ENCODE results near the gene MLXIP. TPM values are rescaled to one million over a fixed set of nuclear protein-coding genes. Genes with fewer than 3 reads are reported as not detected.
"Not testable (repeated sequence)": the region's sequence is repeated elsewhere in the genome, so short reads cannot be mapped to it uniquely, and the experiment has no call there.

Gene MLXIP
- total RNA-seq, 1 donor from 2014 or later: 18.4 TPM

DNA sequence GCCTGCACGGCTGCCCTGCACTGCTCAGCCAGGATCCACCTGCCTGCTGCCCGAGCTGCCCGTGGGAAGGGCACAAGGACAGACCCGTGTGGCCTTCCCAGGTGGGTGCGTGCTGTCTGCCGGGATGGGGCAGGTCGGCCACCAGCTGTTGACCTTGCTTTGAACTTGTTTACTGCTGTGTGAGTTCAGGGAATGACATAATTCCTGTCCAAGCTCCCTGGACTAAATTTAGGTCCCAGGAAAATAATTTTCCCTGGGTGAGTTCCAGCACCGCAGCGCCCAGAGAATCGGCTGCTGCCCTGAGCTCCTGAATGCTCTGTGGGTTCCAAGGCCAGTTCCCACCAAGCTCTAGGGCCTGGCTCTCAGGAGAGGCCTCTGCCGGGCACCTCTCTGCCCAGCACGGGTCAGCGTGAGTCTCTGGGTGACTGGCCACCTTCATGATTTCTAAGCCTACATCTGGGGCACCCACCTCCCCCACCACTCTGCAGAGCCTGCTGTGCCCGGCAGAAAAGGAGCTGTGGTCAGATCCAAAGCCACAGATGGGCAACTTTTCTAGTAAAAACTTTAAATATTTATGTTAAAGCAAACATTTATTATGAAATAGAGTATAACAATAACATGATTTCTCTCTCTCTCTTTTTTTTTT lies 27.2 kb upstream of the MLXIP start:
- peak; percentile 64 to 70 for DNase-seq (ENCODE audit: low read depth in 2 of 2)

DNA sequence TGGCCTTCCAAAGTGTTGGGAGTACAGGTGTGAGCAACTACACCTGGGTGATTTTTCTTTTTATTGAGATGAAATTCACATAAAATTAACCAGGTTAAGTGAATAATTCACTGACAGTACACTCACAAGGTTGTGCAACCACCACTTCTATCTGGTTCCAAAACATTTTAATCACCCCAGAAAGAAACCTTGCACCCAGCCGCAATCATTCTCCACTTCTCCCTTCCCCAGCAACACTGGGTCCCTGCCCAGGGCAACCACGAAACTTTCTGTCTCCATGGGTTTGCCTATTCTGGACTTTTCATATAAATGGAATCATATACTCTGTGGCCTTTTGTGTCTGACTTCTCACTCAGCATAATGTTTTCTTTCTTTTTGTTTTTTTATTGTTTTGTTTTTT lies 26.3 kb upstream of the MLXIP start:
- no peak for DNase-seq (ENCODE audit: low read depth in 2 of 2)

DNA sequence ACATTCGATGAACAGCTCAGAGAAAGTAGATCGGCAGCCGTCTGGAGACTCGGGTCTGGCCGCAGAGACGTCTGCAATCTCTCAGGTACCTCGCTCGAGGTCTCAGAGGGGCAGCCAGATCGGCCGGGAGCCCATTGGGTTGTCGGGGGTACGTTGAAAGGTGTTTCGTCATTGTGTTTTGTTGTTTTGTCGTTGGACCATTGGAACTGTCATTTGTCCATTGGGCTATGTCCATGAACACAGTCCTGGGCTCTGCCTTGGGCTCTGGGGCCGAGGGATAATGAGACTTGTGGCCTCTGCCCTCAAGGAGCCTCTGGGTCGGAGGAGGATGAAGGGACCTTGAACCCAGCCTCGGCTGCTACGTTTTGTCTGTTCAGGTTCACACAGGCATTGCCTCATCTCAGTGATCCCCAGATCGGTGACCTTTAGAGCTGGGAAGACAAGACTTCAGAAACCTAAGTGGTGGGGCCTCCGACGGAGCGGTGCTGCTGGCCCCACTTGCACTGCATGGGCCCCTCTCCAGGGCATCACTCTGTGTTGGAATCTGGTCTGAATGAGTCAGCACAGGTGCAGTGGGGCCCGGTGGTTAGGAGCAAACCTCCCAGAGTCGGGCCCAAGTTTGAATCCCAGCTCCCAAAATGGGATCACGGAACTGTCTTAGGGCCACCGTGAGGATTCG lies 23.6 kb upstream of the MLXIP start:
- DNase-seq (ENCODE audit: low read depth in 2 of 2): no peak

DNA sequence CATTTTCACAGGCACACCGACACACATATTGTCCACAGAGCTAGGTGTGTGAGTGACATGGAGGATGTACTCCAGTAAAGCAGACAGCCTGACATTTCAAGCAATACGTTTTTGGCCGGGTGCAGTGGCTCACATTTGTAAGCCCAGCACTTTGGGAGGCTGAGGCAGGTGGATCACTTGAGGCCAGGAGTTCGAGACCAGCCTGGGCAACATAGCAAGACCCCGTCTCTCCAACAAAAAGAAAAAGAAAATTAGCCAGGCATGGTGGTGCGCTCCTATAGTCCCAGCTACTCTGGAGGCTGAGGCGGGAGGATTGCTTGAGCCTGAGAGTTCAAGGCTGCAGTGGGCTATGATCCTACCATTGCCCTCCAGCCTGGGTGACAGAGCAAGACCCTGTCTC lies 22.1 kb upstream of the MLXIP start:
- not testable (repeated sequence) for DNase-seq (ENCODE audit: low read depth in 2 of 2)

DNA sequence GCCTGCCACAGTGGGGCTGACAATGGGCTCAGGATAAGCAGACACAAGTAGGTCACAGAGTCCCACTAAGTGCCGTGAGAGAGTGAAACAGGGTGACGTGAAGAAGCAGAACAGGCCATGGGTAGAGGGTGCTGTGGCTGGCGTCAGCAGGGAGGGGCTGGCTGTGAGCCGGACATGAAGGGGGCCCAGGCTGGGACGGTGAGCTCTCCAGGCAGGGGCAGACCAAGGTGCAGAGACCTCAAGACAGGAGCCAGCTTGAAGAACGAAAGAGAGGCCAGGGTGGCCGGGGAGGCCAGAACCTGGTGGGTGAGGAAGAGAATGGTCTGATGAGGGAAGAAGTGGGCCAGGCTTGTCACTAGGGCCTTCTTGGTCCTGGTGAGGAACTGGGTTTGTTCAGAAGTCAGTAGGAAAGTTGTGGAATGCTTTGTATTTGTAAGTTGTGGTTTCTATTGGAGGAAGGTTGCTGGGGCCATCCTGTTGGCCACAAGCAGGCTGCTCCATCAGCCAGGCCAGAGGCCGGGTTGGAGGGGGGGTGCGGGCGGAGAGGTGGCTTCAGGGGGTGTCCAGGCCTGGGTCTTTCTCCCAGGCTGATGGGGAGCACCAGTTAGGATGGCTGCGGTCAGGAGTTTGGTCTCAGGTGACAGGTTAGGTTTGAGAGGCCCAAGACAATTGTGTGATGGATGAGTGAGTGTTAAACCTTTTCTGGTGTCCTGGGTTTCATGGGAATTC lies 21.4 kb upstream of the MLXIP start:
- DNase-seq (ENCODE audit: low read depth in 2 of 2): no peak

DNA sequence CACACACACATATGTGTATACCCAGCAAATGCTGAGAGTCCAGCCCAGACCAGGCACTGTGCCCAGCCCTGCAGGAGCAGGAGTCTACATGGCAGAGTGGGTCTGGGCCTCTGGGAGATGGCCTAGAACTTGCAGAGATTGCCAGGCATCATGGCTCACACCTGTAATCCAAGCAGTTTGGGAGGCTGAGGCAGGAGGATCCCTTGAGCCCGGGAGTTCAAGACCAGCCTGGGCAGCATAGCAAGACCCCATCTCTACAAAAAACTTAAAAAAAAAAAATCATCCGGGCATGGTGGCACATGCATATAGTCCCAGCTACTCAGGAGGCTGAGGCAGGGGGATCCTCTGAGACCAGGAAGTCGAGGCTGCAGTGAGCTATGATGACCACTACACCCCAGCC lies 20.8 kb upstream of the MLXIP start:
- no peak for DNase-seq (ENCODE audit: low read depth in 2 of 2)

DNA sequence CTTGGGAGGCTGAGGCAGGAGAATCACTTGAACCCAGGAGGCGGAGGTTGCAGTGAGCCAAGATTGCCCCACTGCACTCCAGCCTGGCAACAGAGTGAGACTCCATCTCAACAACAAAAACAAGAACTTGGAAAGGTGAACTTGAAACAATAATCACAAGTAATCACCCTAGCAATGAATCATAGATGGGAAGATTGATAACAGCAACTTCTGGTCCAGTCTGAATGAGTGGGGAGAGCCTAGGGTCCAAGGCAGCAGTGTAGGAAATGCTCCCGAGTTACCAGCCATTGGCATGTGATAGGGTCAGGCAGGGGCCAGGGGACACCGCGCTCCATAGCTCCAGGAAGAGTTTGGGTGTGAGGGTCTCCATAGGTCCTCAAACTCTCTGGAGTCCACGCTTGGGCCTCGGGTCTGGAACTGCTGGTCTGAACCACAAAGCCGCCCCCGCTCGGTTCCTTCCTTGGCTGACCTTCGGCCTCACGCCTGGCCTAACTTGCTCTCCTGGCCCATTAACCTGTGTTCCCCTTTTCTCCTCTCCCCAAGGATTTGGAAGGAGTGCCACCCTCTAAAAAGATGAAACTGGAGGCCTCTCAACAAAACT lies 19.9 kb upstream of the MLXIP start:
- DNase-seq (ENCODE audit: low read depth in 2 of 2): no peak

DNA sequence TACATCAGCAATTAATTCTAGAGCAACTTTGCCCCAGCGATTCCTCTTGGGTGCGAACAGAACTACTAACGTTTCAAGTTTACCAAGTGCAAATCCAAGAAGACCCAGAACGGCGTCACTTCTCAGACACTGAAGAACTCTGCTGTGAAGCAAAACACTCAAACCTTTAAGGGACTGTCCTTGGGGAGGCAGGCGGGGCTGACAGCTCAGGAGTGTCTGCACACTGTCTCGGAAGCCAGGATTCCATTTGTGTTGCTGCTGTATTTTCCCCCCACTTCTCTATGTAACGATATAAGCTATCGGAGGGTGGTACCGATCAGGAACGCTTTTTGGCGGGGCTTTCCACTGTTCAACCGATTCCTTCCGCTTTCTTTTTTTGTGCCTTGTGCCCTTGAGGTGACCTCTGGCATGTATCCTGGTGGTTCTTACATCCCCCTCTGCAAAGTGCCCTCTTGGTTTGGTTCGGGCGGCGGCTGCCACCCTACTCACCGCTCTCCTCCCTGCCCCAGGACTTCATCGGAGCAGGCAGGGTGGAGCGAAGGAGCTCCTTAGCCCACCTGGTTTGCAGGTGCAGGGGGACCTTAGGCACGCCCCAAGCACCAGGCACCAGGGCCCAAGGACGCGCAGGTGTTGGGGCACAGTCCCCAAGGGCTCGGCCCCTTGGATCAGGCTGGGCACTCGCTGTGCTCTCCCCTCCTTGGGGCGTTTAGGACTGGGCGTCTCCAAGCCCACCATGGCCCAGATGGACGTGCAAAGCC lies 19.2 kb upstream of the MLXIP start:
- no peak for DNase-seq (ENCODE audit: low read depth in 2 of 2)

DNA sequence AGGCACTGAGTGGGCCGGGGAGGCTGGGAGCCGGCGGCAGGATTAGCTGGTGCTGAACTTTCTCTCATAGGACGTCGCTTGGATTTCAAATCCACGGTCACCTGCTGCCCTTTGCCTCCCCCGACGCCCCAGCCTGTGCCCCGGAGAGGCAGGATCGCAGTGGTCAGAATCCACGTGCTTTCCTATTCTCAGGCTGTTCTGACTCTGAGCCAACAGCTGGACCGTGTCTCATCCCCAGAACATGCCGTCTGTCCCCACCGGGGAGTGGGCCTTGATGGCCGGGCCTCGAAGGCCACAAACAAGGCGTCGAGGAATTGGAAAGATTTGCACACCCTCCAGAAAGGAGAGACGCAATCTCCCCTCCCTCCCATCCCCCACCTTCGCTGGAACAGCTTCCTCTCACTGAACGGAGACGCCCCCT lies 18.5 kb upstream of the MLXIP start:
- DNase-seq (ENCODE audit: low read depth in 2 of 2): peak in 1 of 2 donors; percentile 27

DNA sequence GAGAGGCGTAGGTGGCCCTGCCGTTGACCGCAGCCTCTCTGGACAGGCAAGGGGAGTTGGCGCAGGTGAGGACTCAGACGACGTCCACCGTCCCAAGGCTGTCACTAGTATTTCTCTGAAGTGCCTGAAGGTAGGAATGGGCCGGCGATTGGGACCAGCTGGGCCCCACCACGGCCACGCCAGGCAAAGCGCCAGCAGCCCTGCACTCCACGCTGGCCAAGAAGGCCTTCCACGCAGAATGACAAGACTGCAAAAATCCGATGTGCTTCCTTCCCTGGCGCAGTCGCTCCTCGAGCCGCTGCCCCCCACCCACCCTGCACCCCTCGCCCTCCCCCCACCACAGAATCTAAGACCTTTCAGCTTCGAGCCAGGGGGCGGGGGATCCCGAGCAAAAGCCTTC lies 17.3 kb upstream of the MLXIP start:
- DNase-seq (ENCODE audit: low read depth in 2 of 2): no peak

DNA sequence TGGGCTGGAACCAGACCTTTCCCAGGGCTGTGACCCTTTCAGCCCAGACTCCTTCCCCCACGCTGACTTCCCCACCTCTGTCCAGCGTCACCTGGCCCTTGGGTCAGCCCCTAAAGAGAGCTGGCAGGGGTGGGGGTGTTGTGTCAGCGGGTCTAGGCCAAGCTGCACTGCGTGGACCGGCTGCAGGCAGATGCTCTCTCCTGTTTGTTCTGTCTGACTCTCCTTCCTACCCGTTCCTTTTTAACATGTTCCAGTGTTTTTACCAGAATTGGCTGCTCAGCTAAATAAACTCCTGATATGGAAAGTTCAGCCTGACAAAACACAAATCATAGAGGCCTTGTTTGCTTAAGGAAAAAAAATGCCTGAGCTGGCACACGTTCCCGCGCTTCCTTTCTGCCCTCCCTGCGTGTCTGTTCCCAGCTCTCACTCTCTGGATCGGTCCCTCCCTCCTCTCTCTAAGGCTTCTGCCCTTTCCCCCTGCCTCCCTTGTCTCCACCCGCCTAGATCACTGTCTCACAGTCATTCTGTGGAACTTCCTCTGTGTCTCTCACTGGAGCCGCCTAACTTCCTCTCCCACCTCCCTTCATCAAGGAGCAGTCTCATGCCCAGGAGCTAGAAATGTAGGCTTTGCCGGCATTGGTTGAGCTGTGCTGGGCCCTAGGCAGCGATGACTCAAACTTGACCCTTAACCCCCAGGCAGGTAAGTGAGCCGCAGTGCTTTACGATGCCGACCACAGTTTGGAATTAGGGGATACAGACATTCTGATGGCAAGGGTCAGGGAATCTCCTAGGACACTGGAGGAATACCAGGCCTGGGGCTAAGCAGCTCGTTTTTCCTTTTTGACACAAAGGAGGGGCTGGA lies 15.5 kb upstream of the MLXIP start:
- DNase-seq (ENCODE audit: low read depth in 2 of 2): peak; percentile 96 to 98

DNA sequence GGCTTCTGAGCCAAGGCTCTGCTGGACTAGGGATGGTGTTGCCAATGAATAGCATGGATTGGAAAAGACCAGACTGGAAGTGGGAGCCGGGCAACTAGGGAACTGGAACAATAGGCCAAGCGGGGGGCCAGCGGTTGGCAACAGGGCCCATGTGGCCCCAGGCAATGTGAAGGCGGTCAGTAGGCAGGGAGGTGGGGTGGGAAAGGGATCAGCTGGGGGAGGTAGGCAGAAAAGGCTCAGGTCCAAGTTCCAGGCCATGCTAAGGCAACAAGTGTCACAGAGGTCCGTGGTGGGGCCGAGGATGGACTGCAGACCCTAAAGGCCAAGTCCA lies 14.9 kb upstream of the MLXIP start:
- DNase-seq (ENCODE audit: low read depth in 2 of 2): peak in 1 of 2 donors; percentile 55

DNA sequence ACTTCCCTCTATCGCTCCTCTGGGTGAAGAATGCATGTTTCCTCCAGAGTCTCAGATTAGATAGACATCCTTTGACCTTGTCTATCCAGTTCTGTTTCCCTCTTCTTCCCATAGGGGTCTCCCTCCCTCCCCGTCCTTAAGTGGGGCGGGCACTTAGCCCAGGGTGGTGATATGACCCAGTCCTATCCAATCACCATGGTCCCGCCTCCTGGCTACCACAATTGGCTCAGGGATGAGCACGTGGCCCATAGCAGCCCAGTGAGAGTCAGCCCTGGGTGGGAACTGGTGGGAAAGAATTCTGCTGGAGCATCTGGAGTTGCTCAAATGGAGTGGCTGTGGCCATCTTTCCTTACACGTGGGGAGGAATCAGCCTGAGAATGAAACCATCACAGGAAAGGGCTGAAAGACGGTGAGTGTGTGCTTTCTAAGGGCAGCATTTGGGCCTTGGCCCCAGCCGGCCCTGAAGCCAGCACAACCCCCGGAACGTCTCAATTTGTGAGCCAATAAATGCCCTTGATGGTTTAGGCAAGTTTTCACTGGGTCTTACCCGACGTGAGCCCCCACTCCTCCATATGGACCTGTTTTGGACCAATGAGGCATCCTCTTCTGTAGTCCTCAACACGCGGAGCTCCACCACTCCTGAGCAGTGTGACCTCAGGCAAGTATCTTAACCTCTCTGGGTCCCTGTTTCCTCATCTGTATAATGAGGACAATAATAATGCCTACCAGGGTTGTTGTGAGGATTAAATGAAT lies 14.4 kb upstream of the MLXIP start:
- peak; percentile 83 to 95 for DNase-seq (ENCODE audit: low read depth in 2 of 2)

DNA sequence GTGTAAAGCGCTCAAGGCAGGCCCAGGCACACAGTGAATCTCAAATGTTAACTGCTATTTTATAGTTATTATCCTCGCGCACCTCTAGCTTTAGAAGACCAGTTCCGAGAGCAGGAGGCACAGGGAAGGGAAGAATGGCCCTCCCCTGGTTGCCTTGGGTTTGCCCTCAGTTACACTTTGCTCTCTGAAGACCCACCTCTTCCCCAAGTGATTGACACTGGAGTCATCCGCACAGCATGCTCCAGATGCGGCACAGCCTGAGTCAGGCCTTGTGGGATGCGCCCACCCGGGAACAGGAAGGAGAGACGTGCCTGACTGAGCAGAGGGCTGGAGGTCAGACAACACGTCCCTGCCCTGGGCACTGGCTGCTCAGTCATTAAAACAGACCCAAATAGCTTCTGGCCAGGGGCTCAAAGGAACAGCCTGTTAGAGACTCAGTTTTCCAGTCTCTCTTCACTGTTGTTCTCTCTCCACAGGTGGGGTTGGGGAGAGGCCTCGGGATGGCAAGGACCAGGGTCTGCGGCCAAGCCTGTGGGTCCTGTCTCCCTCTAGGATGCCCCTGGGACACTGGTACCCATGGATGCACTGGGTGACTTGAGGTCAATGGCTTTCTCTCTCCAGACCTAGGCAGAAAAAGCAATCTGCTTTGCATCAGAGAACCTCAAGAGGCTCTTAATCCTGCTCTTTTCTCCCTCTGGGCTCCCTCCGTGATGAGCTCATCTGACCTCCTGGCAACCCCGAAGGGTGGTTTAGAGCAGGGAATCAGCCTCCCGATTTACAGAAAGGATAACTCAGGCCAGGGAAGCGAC lies 13.6 kb upstream of the MLXIP start:
- DNase-seq (ENCODE audit: low read depth in 2 of 2): peak in 1 of 2 donors; percentile 85

DNA sequence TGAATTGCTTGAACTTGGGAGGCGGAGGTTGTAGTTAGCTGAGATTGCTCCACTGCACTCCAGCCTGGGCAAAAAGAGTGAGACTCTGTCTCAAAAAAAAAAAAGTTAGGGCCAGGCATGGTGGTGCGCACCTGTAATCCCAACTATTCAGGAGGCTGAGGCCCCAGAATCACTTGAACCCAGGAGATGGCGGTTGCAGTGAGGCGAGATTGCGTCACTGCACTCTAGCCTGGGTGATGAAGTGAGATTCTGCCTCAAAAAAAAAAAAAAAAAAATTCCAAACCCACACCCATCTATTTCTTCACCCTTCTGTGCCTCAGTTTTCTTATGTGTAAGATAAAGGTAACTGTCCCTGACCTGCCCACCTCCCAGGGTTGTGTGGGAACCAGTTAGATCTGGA lies 11.0 kb upstream of the MLXIP start:
- no peak for DNase-seq (ENCODE audit: low read depth in 2 of 2)

DNA sequence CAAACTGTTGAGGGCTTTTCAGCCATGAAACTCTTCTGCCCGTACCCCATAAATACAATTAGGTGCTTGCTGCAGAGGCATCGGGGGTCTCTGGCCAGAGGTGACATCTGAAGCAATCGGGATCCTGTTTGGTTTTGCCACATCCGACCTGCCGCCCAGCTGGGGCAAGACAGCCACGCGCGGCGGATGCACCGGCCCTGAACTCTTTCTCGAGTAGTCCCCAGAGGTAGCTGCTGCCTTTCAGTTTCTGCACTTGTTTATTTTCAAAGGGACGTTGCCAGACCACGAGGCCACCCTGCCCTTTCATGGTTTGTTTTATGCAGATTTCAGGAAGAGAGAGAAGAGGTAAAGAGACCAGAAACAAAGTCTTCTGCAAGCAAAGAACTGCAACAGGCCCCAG lies 10.6 kb upstream of the MLXIP start:
- peak in 1 of 2 donors; percentile 75 for DNase-seq (ENCODE audit: low read depth in 2 of 2)

DNA sequence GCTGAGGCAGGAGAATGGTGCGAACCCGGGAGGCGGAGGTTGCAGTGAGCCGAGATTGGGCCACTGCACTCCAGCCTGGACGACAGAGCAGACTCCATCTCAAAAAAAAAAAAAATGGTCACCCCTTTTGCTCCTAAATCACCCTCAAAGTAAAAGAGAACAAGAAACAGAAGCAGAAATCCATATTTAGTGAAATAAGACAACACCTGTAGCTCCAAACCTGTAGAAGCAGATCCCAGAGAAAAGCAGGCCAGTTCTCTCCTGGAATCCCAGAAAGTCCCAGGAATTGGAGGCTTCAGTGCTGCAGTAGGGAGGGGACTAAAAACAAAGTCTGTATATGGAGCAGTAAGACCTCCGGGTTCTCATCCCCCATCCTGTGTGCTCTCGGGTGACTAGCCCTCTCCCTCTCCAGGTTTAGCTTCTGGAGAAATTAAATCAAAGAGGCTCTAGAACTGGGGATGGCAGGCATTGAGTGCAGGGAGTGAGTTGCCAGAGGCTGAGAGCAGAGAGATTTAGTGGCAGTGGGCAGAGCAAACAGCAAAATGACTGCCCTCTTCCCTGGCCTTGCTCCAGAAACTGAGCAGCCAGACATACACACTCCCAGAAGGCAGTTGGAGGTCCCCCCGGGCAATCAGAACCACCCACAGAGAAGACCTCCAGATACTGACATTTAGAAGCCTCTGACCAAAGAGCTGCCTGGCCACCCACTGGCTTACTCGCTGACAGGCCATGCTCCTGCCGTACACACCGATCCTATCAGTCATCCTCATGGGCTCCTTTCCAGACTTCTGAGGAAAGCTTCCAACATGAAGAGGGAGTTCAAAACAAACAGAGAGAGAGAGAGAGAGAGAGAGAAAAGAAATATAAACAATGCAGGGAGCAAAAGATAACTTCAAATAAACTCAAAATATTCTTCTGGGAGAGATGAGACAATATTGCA lies 6.3 kb upstream of the MLXIP start:
- DNase-seq (ENCODE audit: low read depth in 2 of 2): peak in 1 of 2 donors; percentile 82

DNA sequence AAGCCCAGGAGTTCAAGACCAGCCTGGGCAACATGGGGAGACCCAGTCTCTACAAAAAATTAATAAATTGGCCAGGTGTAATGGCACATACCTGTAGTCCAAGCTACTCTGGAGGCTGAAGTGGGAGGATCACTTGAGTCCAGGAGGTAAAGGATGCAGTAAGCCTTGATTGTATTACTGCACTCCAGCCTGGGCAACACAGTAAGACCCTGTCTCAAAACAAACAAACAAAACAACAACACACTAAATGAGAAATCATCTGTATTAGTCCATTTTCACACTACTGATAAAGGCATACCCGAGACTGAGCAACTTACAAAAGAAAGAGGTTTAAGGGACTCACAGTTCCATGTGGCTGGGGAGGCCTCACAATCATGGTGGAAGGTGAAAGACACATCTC lies 4.7 kb upstream of the MLXIP start:
- no peak for DNase-seq (ENCODE audit: low read depth in 2 of 2)
